K562 (cell line): ENCODE results near the gene AJAP1. TPM values are rescaled to one million over a fixed set of nuclear protein-coding genes. Genes with fewer than 3 reads are reported as not detected.

Source experiments
- ATAC-seq: fragments of 200-7000 bp; cut with Tn5 transposase; 3 replicates; pipeline ENCODE4 v1.9.1; 2020; ENCODE audit warnings: moderate library complexity
- BruUV-seq: library from RNA; stranded (reverse); fragments of 400-500 nt; replicated peaks from 2 replicates; lab custom pipeline; 2021; lab: Mats Ljungman, UMichigan
- CTCF ChIA-PET: fragments of 300-600 bp; formaldehyde crosslinking; extraction: SDS; loops from one replicate; lab custom pipeline; 2021; ENCODE audit warnings: low intra/inter-chr PET ratio; lab: Yijun Ruan, JAX
- POLR2A ChIA-PET: fragments of 300-600, 350-650 bp; sonication (Branson Sonifier 250); formaldehyde crosslinking; extraction: SDS; loops from one replicate; lab custom pipeline; 2021; ENCODE audit warnings: antibody characterized with exemption, inconsistent platforms; lab: Yijun Ruan, JAX
- DNase-seq, 4 experiments: peaks; one replicate each; pipeline versions ENCODE4 v3.0.0 to v3.0.0-alpha.2; 2011 to 2018; ENCODE audit warnings: low spot score in 3 of 4, mixed read lengths in 3 of 4; ENCODE audit errors: extremely low read depth in 1 of 4
- FAIRE-seq: peaks from 2 replicates; lab custom pipeline; 2011; peaks lifted over from hg19 to GRCh38; lab: Jason Lieb, UNC
- H2AFZ ChIP-seq: 2 replicates; pipeline ENCODE4 v1.6.0; 2011; ENCODE audit warnings: low read depth, low read length, control low read depth, inconsistent platforms
- H3K27ac ChIP-seq: fragments of 200-600 bp; 3 replicates; pipeline ENCODE4 v1.8.0; 2011; ENCODE audit warnings: low read depth, mild to moderate bottlenecking, control low read depth, inconsistent platforms, low read length, moderate library complexity, mixed read lengths; ENCODE audit errors: extremely low read depth
- H3K27me3 ChIP-seq, 2 experiments: fragments of 300-600 bp in 1 of 2; 2 replicates in 1 of 2; 3 replicates in 1 of 2; pipeline versions ENCODE4 v1.6.0 to v1.8.0; 2011; ENCODE audit warnings: inconsistent platforms in 2 of 2, low read length in 2 of 2, mild to moderate bottlenecking in 1 of 2, mixed read lengths in 1 of 2, moderate library complexity in 1 of 2; ENCODE audit not compliant: control insufficient read depth in 2 of 2, insufficient read depth in 2 of 2
- H3K36me3 ChIP-seq: fragments of 300-600 bp; 3 replicates; pipeline ENCODE4 v1.8.0; 2011; ENCODE audit warnings: mild to moderate bottlenecking, low read length, inconsistent platforms; ENCODE audit not compliant: control insufficient read depth, insufficient read depth
- H3K4me1 ChIP-seq, 2 experiments: fragments of 200-600 bp in 1 of 2; replicated peaks in 1 of 2; 2 replicates in 1 of 2; 3 replicates in 1 of 2; pipeline versions ENCODE4 v1.5.1 to v1.8.0; 2011; ENCODE audit warnings: inconsistent platforms in 2 of 2, low read length in 2 of 2, mild to moderate bottlenecking in 1 of 2, mixed read lengths in 1 of 2, moderate library complexity in 1 of 2; ENCODE audit not compliant: control insufficient read depth in 2 of 2, insufficient read depth in 2 of 2
- H3K4me2 ChIP-seq: 2 replicates; pipeline ENCODE4 v1.6.1; 2011; ENCODE audit warnings: low read length, control low read depth, inconsistent platforms, mixed read lengths; ENCODE audit not compliant: insufficient read depth
- H3K4me3 ChIP-seq: fragments of 200-600 bp; sonication (generic), shearing (Covaris generic); 2 replicates; pipeline ENCODE4 v1.5.1; 2016; ENCODE audit warnings: control low read depth, inconsistent platforms
- H3K79me2 ChIP-seq: fragments of 200-600 bp; 3 replicates; pipeline ENCODE4 v1.8.0; 2011; ENCODE audit warnings: low read length, inconsistent platforms; ENCODE audit not compliant: control insufficient read depth, insufficient read depth
- H3K9ac ChIP-seq, 2 experiments: 2 replicates each; pipeline versions ENCODE4 v1.6.0 to v1.6.1; 2011; ENCODE audit warnings: low read depth in 2 of 2, low read length in 2 of 2, control low read depth in 1 of 2, inconsistent platforms in 1 of 2, mild to moderate bottlenecking in 1 of 2, mixed read lengths in 1 of 2; ENCODE audit not compliant: insufficient read depth in 1 of 2
- H3K9me1 ChIP-seq: one replicate; pipeline ENCODE4 v1.6.0; 2011; ENCODE audit warnings: inconsistent platforms, mild to moderate bottlenecking, low read length, moderate library complexity; ENCODE audit not compliant: control insufficient read depth, insufficient read depth
- H3K9me3 ChIP-seq: replicated peaks from 2 replicates; pipeline ENCODE4 v1.5.1; 2011; ENCODE audit warnings: low read depth, low read length, inconsistent platforms; ENCODE audit not compliant: control insufficient read depth, insufficient read depth
- H4K20me1 ChIP-seq: replicated peaks from 2 replicates; pipeline ENCODE4 v1.6.1; 2011; ENCODE audit warnings: low read length, inconsistent platforms, mixed read lengths; ENCODE audit not compliant: control insufficient read depth, insufficient read depth
- ATF1 ChIP-seq, 2 experiments: fragments of 450-650 bp in 1 of 2; IDR thresholded peaks; 2 replicates each; pipeline ENCODE4 v1.6.1; 2016; ENCODE audit warnings: missing compliant biosample characterization in 1 of 2, missing genetic modification characterization in 1 of 2
- CEBPB ChIP-seq: fragments of 450-650 bp; IDR thresholded peaks from 2 replicates; pipeline ENCODE4 v1.6.1; 2016; ENCODE audit warnings: missing genetic modification characterization, missing compliant biosample characterization
- ESRRB ChIP-seq: fragments of 250-450 bp; sonication (Bioruptor Pico); IDR thresholded peaks from 2 replicates; pipeline ENCODE4 v1.5.0; 2020; ENCODE audit warnings: mild to moderate bottlenecking, moderate library complexity, borderline replicate concordance
- NCOA6 ChIP-seq: fragments of 450-650 bp; IDR thresholded peaks from 2 replicates; pipeline ENCODE4 v1.6.1; 2017; ENCODE audit warnings: mild to moderate bottlenecking
- POLR2G ChIP-seq: fragments of 200-400 bp; formaldehyde crosslinking; IDR thresholded peaks from 2 replicates; pipeline ENCODE4 v1.6.1; 2017; ENCODE audit warnings: low read depth, mild to moderate bottlenecking, antibody characterized with exemption, low read length, moderate library complexity
- POLR3A ChIP-seq: IDR thresholded peaks from 2 replicates; pipeline ENCODE4 v1.6.1; 2011; ENCODE audit warnings: borderline replicate concordance, mild to moderate bottlenecking, moderate library complexity; ENCODE audit not compliant: insufficient read length, insufficient read depth; ENCODE audit errors: extremely low read depth
- SP2 ChIP-seq: IDR thresholded peaks from 2 replicates; pipeline ENCODE4 v1.6.1; 2011; ENCODE audit warnings: mild to moderate bottlenecking, low read depth, low read length, moderate library complexity; ENCODE audit not compliant: poor library complexity, severe bottlenecking; ENCODE audit errors: extremely low read depth
- SRSF1 ChIP-seq: fragments of 200-400 bp; formaldehyde crosslinking; IDR thresholded peaks from 2 replicates; pipeline ENCODE4 v1.6.1; 2017; ENCODE audit warnings: mild to moderate bottlenecking, low read depth, low read length, moderate library complexity
- ZNF217 ChIP-seq: sonication (generic); formaldehyde crosslinking; IDR thresholded peaks from 2 replicates; pipeline ENCODE4 v1.8.0; 2022; ENCODE audit warnings: mild to moderate bottlenecking, missing genetic modification reagents
- WGBS: fragments of 100-300 bp; shearing (Covaris generic); methylation state at CpG from one replicate; pipeline ENCODE4 v1.1.6; 2016; ENCODE audit warnings: low coverage, mixed read lengths; ENCODE audit not compliant: insufficient coverage; ENCODE audit errors: missing lambda C conversion rate; 5-methylcytosine and 5-hydroxymethylcytosine counted together
- in situ Hi-C: fragments of 300-500 bp; cut with MboI; formaldehyde crosslinking; loops from 4 replicates; pipeline ENCODE4 v1.15.0; 2018; ENCODE audit warnings: inconsistent platforms, mixed read lengths
- intact Hi-C: fragments of 100-400 bp; cut with micrococcal nuclease; formaldehyde crosslinking; loops from 2 replicates; pipeline ENCODE4 v1.14.2; 2022
- polyA plus RNA-seq, 8 experiments: library from polyadenylated mRNA; depleted of rRNA in 4 of 8; stranded (reverse) in 5 of 8; unstranded in 3 of 8; fragments of >200 nt; fragmentation: Nextera tagmentation in 2 of 8; fragmentation: Illumina TruSeq in 1 of 8; extraction: Ambion mirVana in 2 of 8; extraction: Trizol in 1 of 8; gene quantifications; 2 replicates each; pipeline versions ENCODE4 v1.2.1 to v1.2.3, GENCODE V29; 2011 to 2014; ENCODE audit warnings: inconsistent platforms in 1 of 8, missing spikeins in 1 of 8
- total RNA-seq, 7 experiments: library from RNA; depleted of rRNA in 6 of 7; stranded (reverse); fragments of >200 nt in 6 of 7; fragmentation: Illumina TruSeq in 2 of 7; extraction: Trizol in 2 of 7; gene quantifications; 2 replicates each; pipeline versions ENCODE4 v1.2.1 to v1.2.3, GENCODE V29; 2011 to 2021; ENCODE audit warnings: low replicate concordance in 1 of 7
- TF ChIP-seq, protein P1 (sequence below): fragments of 200-800 bp; sonication (Bioruptor generic); IDR thresholded peaks from 2 replicates; pipeline ENCODE4 v1.6.1; 2017; ENCODE audit warnings: missing genetic modification characterization, missing compliant biosample characterization
- TF ChIP-seq, protein P2 (sequence below): fragments of 250-450 bp; sonication (Bioruptor Pico); IDR thresholded peaks from 2 replicates; pipeline ENCODE4 v1.4.0; 2020; ENCODE audit warnings: mild to moderate bottlenecking

AJAP1 gene
- total and polyA plus RNA-seq, 9 of the 15 experiments (the other 6 are each of a cell fraction or from before 2014, with no cell fraction given) = not detected

DNA sequence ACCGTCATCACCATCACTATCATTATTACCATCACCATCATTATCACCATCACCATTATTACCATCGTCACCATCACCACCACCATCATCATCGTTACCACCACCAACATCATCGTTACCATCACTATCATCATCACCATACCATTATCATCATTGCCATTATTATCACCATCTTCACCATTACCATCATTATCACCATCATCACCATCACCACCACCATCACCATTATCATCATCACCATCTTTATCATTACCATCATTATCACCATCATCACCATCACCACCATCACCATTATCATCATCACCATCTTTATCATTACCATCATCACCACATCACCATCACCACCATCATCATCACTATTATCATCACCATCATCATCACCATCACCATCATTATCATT, 112.9 kb downstream of the AJAP1 start:
- no peaks in the 10 kb centered on the region for H3K4me1 ChIP-seq
- H3K4me2 ChIP-seq = no peak overlapping the region
- H3K9me1 ChIP-seq = no peaks in the 10 kb centered on the region
- in situ Hi-C loops = no loop called here
- CTCF ChIA-PET = no interaction called here
- no TSS peak for BruUV-seq
- no peaks in the 10 kb centered on the region for H3K79me2 ChIP-seq
- no peaks in the 10 kb centered on the region for H3K36me3 ChIP-seq
- H2AFZ ChIP-seq = no peak overlapping the region
- H3K4me3 ChIP-seq = no peak overlapping the region
- TF ChIP-seq POLR2G (no peak), ATF1 (CRISPR knock-in tag; IDR thresholded peaks at IDR 0.05) (no peak), ATF1 (tag; IDR thresholded peaks at IDR 0.05) (peak; percentile 34; the same call in 1 of the 2 replicates)
- intact Hi-C loops = no loop called here
- DNase-seq = no peak
- no peaks in the 10 kb centered on the region; the same call in 1 of the 2 replicates for H3K9me3 ChIP-seq
- ATAC-seq = no peak
- no peak overlapping the region for H3K9ac ChIP-seq
- POLR2A ChIA-PET = interaction anchor here (0.7 kb wide), 1 partner anchor 36 kb away, joined by 3 read pairs; no protein-coding TSS in a partner anchor
- no peaks in the 10 kb centered on the region for H4K20me1 ChIP-seq
- H3K27me3 ChIP-seq = peaks cover under 1 to 3% of the 10 kb centered on the region in 2 experiments; a peak in 3 of 5 replicates
- no peak overlapping the region for H3K27ac ChIP-seq
- FAIRE-seq = peak; percentile 83
- 2% methylated on average over 4 of the region's 4 CpGs for WGBS

DNA sequence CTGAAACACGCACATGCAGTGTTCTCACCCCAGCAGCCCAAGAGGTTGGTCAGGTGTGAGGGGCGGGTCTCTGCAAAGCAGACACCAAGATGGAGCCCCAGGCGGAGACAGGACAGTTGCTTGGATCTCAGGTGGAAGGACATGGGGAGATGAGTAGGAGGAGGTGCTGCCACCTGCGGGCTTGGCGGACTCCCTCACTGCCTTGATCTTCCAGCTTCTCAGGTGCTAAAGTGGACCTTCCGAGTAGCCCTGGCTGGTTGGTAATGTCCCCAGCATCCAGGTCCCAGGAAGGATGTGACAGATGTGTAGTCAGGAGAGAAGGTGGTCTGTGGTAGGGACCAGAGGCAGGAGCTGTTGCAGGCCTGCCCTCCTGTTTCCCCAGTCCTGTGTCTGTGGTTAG, 114.1 kb downstream of the AJAP1 start:
- Histone ChIP-seq H4K20me1 (0 out of 2 replicates have a peak, but pooled peaks cover 3% of the 10 kb centered on the region), H3K9me3 (no peaks in the 10 kb centered on the region; the same call in 1 of the 2 replicates), H3K9me1 (no peaks in the 10 kb centered on the region), H3K27me3 (peaks cover 4 to 13% of the 10 kb centered on the region in 2 experiments; a peak in 3 of 5 replicates), H3K9ac (no peak overlapping the region), H3K36me3 (no peaks in the 10 kb centered on the region), H3K27ac (no peak overlapping the region), H3K4me1 (no peaks in the 10 kb centered on the region), H3K4me3 (no peak overlapping the region), H3K4me2 (no peak overlapping the region), H3K79me2 (no peaks in the 10 kb centered on the region), H2AFZ (no peak overlapping the region)
- ChIA-PET CTCF (no interaction called here), POLR2A (no interaction called here)
- ATAC-seq (peak; percentile 72), FAIRE-seq (no peak), DNase-seq (peak in 3 of 4 experiments; percentile 21 to 32 (median 23))
- intact Hi-C loops = no loop called here
- BruUV-seq = no TSS peak
- 2% methylated on average over 6 of the region's 6 CpGs for WGBS
- in situ Hi-C loops = no loop called here
- TF ChIP-seq, protein P1, sequence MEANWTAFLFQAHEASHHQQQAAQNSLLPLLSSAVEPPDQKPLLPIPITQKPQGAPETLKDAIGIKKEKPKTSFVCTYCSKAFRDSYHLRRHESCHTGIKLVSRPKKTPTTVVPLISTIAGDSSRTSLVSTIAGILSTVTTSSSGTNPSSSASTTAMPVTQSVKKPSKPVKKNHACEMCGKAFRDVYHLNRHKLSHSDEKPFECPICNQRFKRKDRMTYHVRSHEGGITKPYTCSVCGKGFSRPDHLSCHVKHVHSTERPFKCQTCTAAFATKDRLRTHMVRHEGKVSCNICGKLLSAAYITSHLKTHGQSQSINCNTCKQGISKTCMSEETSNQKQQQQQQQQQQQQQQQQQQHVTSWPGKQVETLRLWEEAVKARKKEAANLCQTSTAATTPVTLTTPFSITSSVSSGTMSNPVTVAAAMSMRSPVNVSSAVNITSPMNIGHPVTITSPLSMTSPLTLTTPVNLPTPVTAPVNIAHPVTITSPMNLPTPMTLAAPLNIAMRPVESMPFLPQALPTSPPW (CRISPR knock-in tag) = no peak
- TF ChIP-seq ZNF217 (CRISPR knock-in tag) (no peak), ESRRB (no peak), NCOA6 (no peak), SRSF1 (no peak), CEBPB (tag) (no peak), SP2 (peak; percentile 32), POLR3A (no peak)
- TF ChIP-seq, protein P2, sequence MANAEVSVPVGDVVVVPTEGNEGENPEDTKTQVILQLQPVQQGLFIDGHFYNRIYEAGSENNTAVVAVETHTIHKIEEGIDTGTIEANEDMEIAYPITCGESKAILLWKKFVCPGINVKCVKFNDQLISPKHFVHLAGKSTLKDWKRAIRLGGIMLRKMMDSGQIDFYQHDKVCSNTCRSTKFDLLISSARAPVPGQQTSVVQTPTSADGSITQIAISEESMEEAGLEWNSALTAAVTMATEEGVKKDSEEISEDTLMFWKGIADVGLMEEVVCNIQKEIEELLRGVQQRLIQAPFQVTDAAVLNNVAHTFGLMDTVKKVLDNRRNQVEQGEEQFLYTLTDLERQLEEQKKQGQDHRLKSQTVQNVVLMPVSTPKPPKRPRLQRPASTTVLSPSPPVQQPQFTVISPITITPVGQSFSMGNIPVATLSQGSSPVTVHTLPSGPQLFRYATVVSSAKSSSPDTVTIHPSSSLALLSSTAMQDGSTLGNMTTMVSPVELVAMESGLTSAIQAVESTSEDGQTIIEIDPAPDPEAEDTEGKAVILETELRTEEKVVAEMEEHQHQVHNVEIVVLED (CRISPR knock-in tag) = no peak
